H1 (cell line): ENCODE data around the gene ZFPL1. TPM values are rescaled to one million over a fixed set of nuclear protein-coding genes. Genes with fewer than 3 reads are reported as not detected.

ENCODE experiments used
- CTCF ChIA-PET: fragments of 300-600 bp; sonication (Branson Sonifier 250); formaldehyde crosslinking; loops from one replicate; lab custom pipeline; 2021; ENCODE audit not compliant: partially characterized antibody; lab: Charles Lee
- POLR2A ChIA-PET: fragments of 300-600 bp; sonication (Branson Sonifier 250); formaldehyde crosslinking; loops from one replicate; lab custom pipeline; 2021; ENCODE audit warnings: inconsistent platforms; ENCODE audit not compliant: partially characterized antibody; lab: Charles Lee
- DNase-seq, 2 experiments: peaks; one replicate each; pipeline versions ENCODE4 v3.0.0 to v3.0.0-alpha.2; 2010 to 2022; ENCODE audit warnings: low spot score in 2 of 2, low read depth in 1 of 2, mixed read lengths in 1 of 2
- FAIRE-seq: peaks from 2 replicates; lab custom pipeline; 2011; peaks lifted over from hg19 to GRCh38; lab: Jason Lieb, UNC
- H2AFZ ChIP-seq: 2 replicates; pipeline ENCODE4 v1.8.1; 2012; ENCODE audit warnings: low read length, inconsistent platforms
- H2AK5ac ChIP-seq: 2 replicates; pipeline ENCODE4 v1.6.1; 2013; ENCODE audit warnings: low read depth, low read length
- H2BK120ac ChIP-seq: replicated peaks from 2 replicates; pipeline ENCODE3; 2013; ENCODE audit warnings: low read depth, low read length, inconsistent platforms
- H2BK12ac ChIP-seq: 2 replicates; pipeline ENCODE4 v1.6.1; 2013; ENCODE audit warnings: low read depth, low read length
- H2BK15ac ChIP-seq: 2 replicates; pipeline ENCODE4 v1.6.1; 2013; ENCODE audit warnings: low read length
- H2BK20ac ChIP-seq: 2 replicates; pipeline ENCODE4 v1.6.1; 2013; ENCODE audit warnings: low read length
- H2BK5ac ChIP-seq: 2 replicates; pipeline ENCODE4 v1.6.1; 2013; ENCODE audit warnings: low read depth, low read length
- H3K14ac ChIP-seq: 2 replicates; pipeline ENCODE4 v1.6.1; 2013; ENCODE audit warnings: inconsistent platforms; ENCODE audit not compliant: insufficient read length
- H3K18ac ChIP-seq: 2 replicates; pipeline ENCODE4 v1.6.1; 2013; ENCODE audit warnings: low read length; ENCODE audit errors: extremely low read depth
- H3K23ac ChIP-seq: 2 replicates; pipeline ENCODE4 v1.6.1; 2013; ENCODE audit warnings: inconsistent platforms; ENCODE audit not compliant: insufficient read length
- H3K23me2 ChIP-seq: 2 replicates; pipeline ENCODE4 v1.6.1; 2013; ENCODE audit warnings: low read depth, low read length
- H3K27ac ChIP-seq: 2 replicates; pipeline ENCODE4 v1.6.1; 2011; ENCODE audit warnings: low read depth, low read length, inconsistent platforms
- H3K27me3 ChIP-seq, 4 experiments: replicated peaks in 1 of 4; 1 replicate in 1 of 4; 2 replicates in 3 of 4; pipeline versions ENCODE4 v1.6.1 to v1.8.1; 2011 to 2013; ENCODE audit warnings: low read length in 3 of 4, mild to moderate bottlenecking in 3 of 4, inconsistent platforms in 2 of 4, mixed read lengths in 2 of 4, moderate library complexity in 1 of 4; ENCODE audit not compliant: control insufficient read depth in 3 of 4, insufficient read depth in 3 of 4; ENCODE audit errors: extremely low read depth in 1 of 4
- H3K36me3 ChIP-seq, 4 experiments: 2 replicates each; pipeline versions ENCODE4 v1.6.1 to v1.8.1; 2011 to 2013; ENCODE audit warnings: mild to moderate bottlenecking in 4 of 4, low read length in 3 of 4, moderate library complexity in 2 of 4, control low read depth in 1 of 4, inconsistent platforms in 1 of 4; ENCODE audit not compliant: insufficient read depth in 4 of 4, control insufficient read depth in 2 of 4
- H3K4ac ChIP-seq: replicated peaks from 2 replicates; pipeline ENCODE3; 2013; ENCODE audit warnings: low read length, low read depth, mixed read lengths, inconsistent platforms; ENCODE audit not compliant: insufficient read length
- H3K4me1 ChIP-seq, 4 experiments: replicated peaks in 1 of 4; 1 replicate in 1 of 4; 2 replicates in 3 of 4; pipeline versions ENCODE4 v1.6.1 to v1.8.1; 2011 to 2013; ENCODE audit warnings: low read length in 3 of 4, inconsistent platforms in 2 of 4, mixed read lengths in 1 of 4; ENCODE audit not compliant: insufficient read depth in 4 of 4, control insufficient read depth in 3 of 4
- H3K4me2 ChIP-seq, 2 experiments: 2 replicates each; pipeline versions ENCODE4 v1.6.1 to v1.8.1; 2011 to 2013; ENCODE audit warnings: low read depth in 2 of 2, low read length in 2 of 2, control low read depth in 1 of 2, inconsistent platforms in 1 of 2, mild to moderate bottlenecking in 1 of 2; ENCODE audit not compliant: insufficient read depth in 1 of 2
- H3K4me3 ChIP-seq, 4 experiments: fragments of 200-600, 300-600 bp in 1 of 4; sonication (generic), shearing (Covaris generic), sonication (Bioruptor Twin) in 1 of 4; 2 replicates each; pipeline versions ENCODE4 v1.5.1 to v1.8.1; 2011 to 2016; ENCODE audit warnings: low read length in 4 of 4, low read depth in 3 of 4, control low read depth in 2 of 4, inconsistent platforms in 2 of 4, mild to moderate bottlenecking in 2 of 4, mixed read lengths in 1 of 4, moderate library complexity in 1 of 4; ENCODE audit not compliant: insufficient read depth in 2 of 4; ENCODE audit errors: extremely low read depth in 1 of 4
- H3K56ac ChIP-seq: replicated peaks from 2 replicates; pipeline ENCODE3; 2013; ENCODE audit warnings: low read depth, mild to moderate bottlenecking, mixed read lengths, low read length, inconsistent platforms; ENCODE audit not compliant: insufficient read length
- H3K79me1 ChIP-seq: 2 replicates; pipeline ENCODE4 v1.6.1; 2013; ENCODE audit warnings: low read depth, low read length, control low read depth
- H3K79me2 ChIP-seq, 2 experiments: 2 replicates each; pipeline versions ENCODE4 v1.6.1 to v1.8.1; 2012 to 2013; ENCODE audit warnings: low read length in 2 of 2, mild to moderate bottlenecking in 2 of 2, inconsistent platforms in 1 of 2; ENCODE audit not compliant: insufficient read depth in 2 of 2, control insufficient read depth in 1 of 2
- H3K9ac ChIP-seq, 4 experiments: replicated peaks in 1 of 4; 1 replicate in 1 of 4; 2 replicates in 3 of 4; pipeline versions ENCODE4 v1.6.1 to v1.8.1; 2011 to 2013; ENCODE audit warnings: low read depth in 3 of 4, low read length in 3 of 4, control low read depth in 2 of 4, mild to moderate bottlenecking in 2 of 4, moderate library complexity in 2 of 4, inconsistent platforms in 1 of 4; ENCODE audit errors: extremely low read depth in 1 of 4
- H3K9me3 ChIP-seq, 2 experiments: 2 replicates each; pipeline versions ENCODE4 v1.6.1 to v1.8.1; 2012 to 2013; ENCODE audit warnings: mild to moderate bottlenecking in 2 of 2, moderate library complexity in 2 of 2, control low read depth in 1 of 2, inconsistent platforms in 1 of 2, low read depth in 1 of 2, low read length in 1 of 2, mixed read lengths in 1 of 2; ENCODE audit not compliant: insufficient read depth in 2 of 2
- H4K20me1 ChIP-seq, 2 experiments: replicated peaks in 1 of 2; 2 replicates each; pipeline versions ENCODE3 to v1.8.1; 2011 to 2013; ENCODE audit warnings: inconsistent platforms in 2 of 2, low read length in 2 of 2, mild to moderate bottlenecking in 1 of 2; ENCODE audit not compliant: insufficient read depth in 2 of 2, control insufficient read depth in 1 of 2
- H4K5ac ChIP-seq: 2 replicates; pipeline ENCODE4 v1.6.1; 2013; ENCODE audit warnings: low read length, low read depth, mixed read lengths, inconsistent platforms; ENCODE audit not compliant: insufficient read length
- H4K8ac ChIP-seq: 2 replicates; pipeline ENCODE4 v1.8.0; 2013; ENCODE audit warnings: mild to moderate bottlenecking, moderate library complexity, low read length, inconsistent platforms; ENCODE audit not compliant: insufficient read depth; ENCODE audit errors: extremely low read depth
- H4K91ac ChIP-seq: replicated peaks from 2 replicates; pipeline ENCODE3; 2013; ENCODE audit warnings: low read length, mixed read lengths, inconsistent platforms; ENCODE audit not compliant: insufficient read length
- BRCA1 ChIP-seq: IDR thresholded peaks from 2 replicates; pipeline ENCODE4 v1.6.1; 2012; ENCODE audit warnings: low read depth, low read length, improper control_type of control experiment
- CTCF ChIP-seq, 3 experiments: IDR thresholded peaks; 1 replicate in 2 of 3; 2 replicates in 1 of 3; pipeline versions ENCODE4 v1.5.1 to v1.6.1; 2011; ENCODE audit warnings: low read length in 3 of 3, mild to moderate bottlenecking in 3 of 3, inconsistent platforms in 2 of 3, low read depth in 1 of 3, moderate library complexity in 1 of 3; ENCODE audit not compliant: insufficient read depth in 1 of 3; ENCODE audit errors: control extremely low read depth in 1 of 3
- POLR2AphosphoS5 ChIP-seq: IDR thresholded peaks from 2 replicates; pipeline ENCODE4 v1.6.1; 2011; ENCODE audit warnings: low read depth, low read length
- RBBP5 ChIP-seq: IDR thresholded peaks from 2 replicates; pipeline ENCODE4 v1.7.1; 2012; ENCODE audit warnings: low read depth, mild to moderate bottlenecking, inconsistent platforms, low read length, moderate library complexity, borderline replicate concordance
- SRF ChIP-seq: IDR thresholded peaks from 2 replicates; pipeline ENCODE4 v1.6.1; 2011; ENCODE audit warnings: mild to moderate bottlenecking, low read depth, low read length, moderate library complexity
- WGBS, 2 experiments: shearing (Covaris generic) in 1 of 2; methylation state at CpG; one replicate each; pipeline versions ENCODE4 v1.1.6 to v1.1.7; 2013 to 2015; ENCODE audit warnings: low lambda C conversion rate in 2 of 2, mixed read lengths in 2 of 2, inconsistent platforms in 1 of 2, low coverage in 1 of 2, missing lambda C conversion rate in 1 of 2; ENCODE audit not compliant: insufficient replicate concordance in 2 of 2, insufficient coverage in 1 of 2, insufficient read length in 1 of 2; ENCODE audit errors: extremely low coverage in 1 of 2, missing lambda C conversion rate in 1 of 2; 5-methylcytosine and 5-hydroxymethylcytosine counted together
- polyA plus RNA-seq, 7 experiments: library from polyadenylated mRNA; depleted of rRNA in 3 of 7; stranded (reverse) in 5 of 7; unstranded in 2 of 7; fragments of >200 nt in 5 of 7; fragments of 200-250 nt in 2 of 7; gene quantifications; 1 replicate in 5 of 7; 2 replicates in 1 of 7; 4 replicates in 1 of 7; pipeline versions ENCODE4 v1.2.1 to v1.2.3, GENCODE V29; 2011 to 2013; ENCODE audit warnings: missing spikeins in 2 of 7, mixed read lengths in 2 of 7
- total RNA-seq: library from RNA; stranded (reverse); fragmentation: NEBNext Ultra II Directional; extraction: Animal tissue kit (Norgen Biotek cat#: 25700); gene quantifications from 2 replicates; pipeline ENCODE4 v1.2.1, GENCODE V29; 2021

The ZFPL1 gene
- total and polyA plus RNA-seq, 2 of the 8 experiments (the other 6 are each of a cell fraction or from before 2014, with no cell fraction given) = 21.5 to 76.8 TPM

DNA sequence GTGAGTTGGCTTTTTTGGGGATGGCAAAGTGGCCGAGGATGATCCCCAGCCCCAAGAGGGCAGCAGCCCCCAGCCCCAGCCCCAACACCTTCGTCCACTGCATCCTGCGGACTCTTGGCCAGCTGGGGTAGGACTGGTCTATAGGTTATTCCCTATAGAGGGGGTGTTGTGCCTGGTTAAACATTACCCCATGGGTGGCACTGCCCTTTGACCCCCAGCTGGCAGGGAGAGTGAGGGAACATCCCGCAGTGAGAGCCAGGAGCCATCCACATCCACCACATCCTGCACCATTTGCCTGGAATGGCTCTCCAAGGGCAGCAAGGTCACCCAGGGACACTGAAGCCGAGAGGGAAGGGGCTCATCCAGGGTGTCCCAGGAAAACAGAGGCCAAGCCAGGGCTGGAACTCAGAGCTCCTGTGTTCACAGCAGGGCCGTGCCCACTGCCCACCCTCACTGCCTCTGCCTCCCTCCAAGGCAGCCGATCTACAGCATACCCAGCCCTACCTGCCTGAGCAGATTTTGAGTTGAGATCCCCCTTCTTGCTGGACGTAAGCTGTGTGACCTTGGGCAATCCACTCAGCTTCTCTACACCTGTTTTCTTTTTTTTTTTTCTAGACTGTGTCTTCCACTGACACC, 25.5 kb upstream of the ZFPL1 start, which contains the start of gene NAALADL1:
TSS of gene NAALADL1 (minus strand) at position 135 of the 636 bp plus-strand sequence. CDS start at position 103, 32 bp downstream.
- 87% methylated on average over 7 of the region's 8 CpGs; no CpG with 5 or more reads in 1 of the 2 experiments for WGBS, 2 experiments
- no peaks in the 10 kb centered on the region for H3K36me3 ChIP-seq
- POLR2A ChIA-PET = interaction anchor here (0.7 to 3.4 kb wide), 4 partner anchors 10 to 24 kb away, joined by 3 to 16 read pairs (median 6); no protein-coding TSS in a partner anchor

More for the DNA sequence above, 25.5 kb upstream of the ZFPL1 start, which contains the start of gene NAALADL1:
- Histone ChIP-seq H3K18ac (no peak within 1 kb of the TSS), H2AK5ac (peak within 1 kb of the TSS; percentile 65; the same call in 1 of the 2 replicates), H2BK20ac (no peak within 1 kb of the TSS), H3K4ac (no peak within 1 kb of the TSS), H3K79me1 (no peaks in the 10 kb centered on the region), H3K79me2 (no peaks in the 10 kb centered on the region), H4K8ac (no peak within 1 kb of the TSS; the same call in 1 of the 2 replicates), H3K23me2 (no peaks in the 10 kb centered on the region), H3K9ac (no peak within 1 kb of the TSS), H4K20me1 (no peaks in the 10 kb centered on the region), H2BK15ac (no peak within 1 kb of the TSS), H2BK12ac (no peak within 1 kb of the TSS), H3K27ac (no peak within 1 kb of the TSS), H2AFZ (no peak within 1 kb of the TSS), H3K56ac (no peak within 1 kb of the TSS), H4K91ac (no peak within 1 kb of the TSS), H3K27me3 (no peaks in the 10 kb centered on the region; a peak in 1 of 7 replicates), H3K23ac (no peak within 1 kb of the TSS)
- CTCF ChIA-PET = interaction anchor here (0.6 to 4.2 kb wide), 7 partner anchors 9 to 1124 kb away, joined by 3 to 28 read pairs (median 5); partner anchors contain the start of gene ARL2
- no peak for FAIRE-seq
- no peak for TF ChIP-seq POLR2AphosphoS5
- TF ChIP-seq BRCA1 = no peak
- no peak for TF ChIP-seq SRF
- no peak for TF ChIP-seq RBBP5
- no peak for TF ChIP-seq CTCF (IDR thresholded peaks at IDR 0.05; ENCODE audit: control extremely low read depth in 1 of 3, insufficient read depth in 1 of 3, low read depth in 1 of 3, low read length in 3 of 3)
- TF ChIP-seq, all 59 proteins: peak for 0
- Histone ChIP-seq H3K4me1 (no peaks in the 10 kb centered on the region), H3K9me3 (no peaks in the 10 kb centered on the region), H2BK120ac (no peak within 1 kb of the TSS), H3K4me3 (no peak within 1 kb of the TSS), H4K5ac (no peak within 1 kb of the TSS), H2BK5ac (no peak within 1 kb of the TSS), H3K14ac (no peak within 1 kb of the TSS), H3K4me2 (no peak within 1 kb of the TSS)
- DNase-seq = no peak
